Activated CD4-positive, CD25-positive, alpha-beta regulatory T cell (primary cell): ENCODE results near the gene GDF10.

Experiments
- DNase-seq, 4 experiments: peaks; one replicate each; lab custom pipeline; 2025; lab: John Stamatoyannopoulos, UW

Gene GDF10

GRCh38 chr10:47315421-47315820 is 15.4 kb downstream of the GDF10 start:
- DNase-seq, result no peak

GRCh38 chr10:47316131-47316530 is 16.1 kb downstream of the GDF10 start:
- no peak for DNase-seq

GRCh38 chr10:47317251-47317650 is 17.3 kb downstream of the GDF10 start:
- no peak for DNase-seq

DNA sequence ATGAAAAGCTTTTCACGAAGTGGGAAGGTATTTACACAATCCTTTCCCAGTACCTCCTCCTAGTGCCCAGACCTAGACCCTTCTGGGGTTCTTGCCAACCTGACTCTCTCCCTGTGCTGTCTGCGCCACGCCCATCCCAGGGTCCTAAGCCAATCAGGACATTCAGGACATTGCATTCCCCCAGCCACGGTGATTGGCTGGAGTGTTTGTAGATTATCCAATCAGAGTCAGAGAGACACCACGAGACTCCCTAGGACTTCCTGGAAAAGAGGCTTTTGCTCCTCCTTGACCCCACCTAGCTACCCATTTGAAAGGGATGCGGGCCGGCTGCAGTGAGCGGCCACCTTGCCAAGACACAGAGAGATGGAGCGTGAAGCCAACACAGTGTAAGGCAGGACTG is 18.7 kb downstream of the GDF10 start:
- DNase-seq, result no peak

DNA sequence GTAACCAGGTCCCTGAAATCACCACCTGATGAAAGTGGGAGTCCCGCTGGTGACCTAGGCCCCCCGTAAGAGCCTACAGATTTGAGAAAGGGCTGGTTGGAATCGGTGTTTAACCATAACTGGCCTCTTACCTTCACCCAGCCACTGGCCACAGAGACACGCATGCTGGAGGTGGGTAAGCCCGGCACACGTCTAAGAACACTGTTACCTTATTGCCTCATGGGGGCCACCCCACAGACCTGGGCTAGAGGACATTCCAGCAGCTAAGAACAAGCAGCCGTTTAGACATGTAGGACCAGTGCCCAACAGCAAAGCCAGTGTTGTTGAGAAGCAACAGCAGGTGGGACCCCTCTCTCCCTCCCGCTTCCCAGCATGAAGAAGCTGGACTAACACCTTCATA is 19.8 kb downstream of the GDF10 start:
- no peak for DNase-seq

DNA sequence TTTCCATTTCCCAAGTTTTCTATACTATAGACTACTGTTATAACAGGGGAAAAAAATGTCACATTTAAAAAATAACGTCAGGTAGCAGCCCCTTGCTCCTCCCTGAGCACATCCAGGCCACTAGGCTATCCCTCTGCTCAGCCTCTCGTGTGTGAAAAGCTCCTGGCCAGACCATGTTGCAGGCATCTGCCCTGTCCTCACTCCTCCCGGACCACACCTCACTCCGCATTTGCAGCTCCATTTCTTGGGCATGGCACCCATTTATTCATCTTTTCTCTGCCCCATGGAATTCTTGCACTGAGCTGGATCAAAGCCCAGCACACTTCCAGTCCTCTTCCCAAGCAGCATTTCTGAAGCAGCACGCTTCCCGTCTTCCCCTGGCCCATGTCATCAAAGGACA is 20.8 kb downstream of the GDF10 start:
- DNase-seq, result no peak

DNA sequence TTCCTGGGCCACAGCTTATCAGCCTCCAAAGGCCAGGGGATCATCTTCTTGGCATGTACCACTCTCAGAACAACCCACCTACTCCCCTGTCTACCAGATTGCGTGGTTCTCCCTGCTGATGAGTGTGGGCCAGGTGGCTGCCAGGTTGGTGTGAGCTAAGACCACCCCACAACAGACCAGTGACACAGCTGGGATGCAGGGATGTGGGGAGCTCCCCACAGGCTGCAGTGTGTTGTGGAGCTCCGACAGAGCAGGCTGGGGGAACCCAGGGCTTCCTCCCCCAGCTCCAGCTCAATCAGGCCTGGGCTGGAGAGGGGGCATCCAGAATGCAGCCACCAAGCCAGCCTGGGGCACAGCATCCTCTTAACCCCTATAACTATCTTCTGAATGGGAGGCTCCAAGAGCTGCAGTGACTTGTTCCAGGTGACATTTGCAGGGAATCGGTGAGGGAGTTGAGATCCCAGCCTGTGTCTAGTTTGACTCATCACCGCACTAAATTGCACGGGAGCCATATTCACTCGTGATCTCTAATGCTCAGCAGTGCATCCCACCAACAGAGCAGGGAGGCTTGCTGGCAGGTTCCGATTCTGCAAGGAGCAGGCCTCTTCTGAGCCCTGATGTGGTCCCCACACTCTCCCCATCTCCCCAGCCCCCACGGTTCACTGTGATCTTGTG is 21.7 kb downstream of the GDF10 start:
- no peak for DNase-seq

- no peak for DNase-seq
Observed at GRCh38 chr10:47322300-47323061, 22.5 kb downstream of the GDF10 start, which contains the start of gene GDF2. Gene GDF2, plus strand, starts transcription at chr10:47322454. Its CDS starts 215 bp downstream, at chr10:47322669.

DNA sequence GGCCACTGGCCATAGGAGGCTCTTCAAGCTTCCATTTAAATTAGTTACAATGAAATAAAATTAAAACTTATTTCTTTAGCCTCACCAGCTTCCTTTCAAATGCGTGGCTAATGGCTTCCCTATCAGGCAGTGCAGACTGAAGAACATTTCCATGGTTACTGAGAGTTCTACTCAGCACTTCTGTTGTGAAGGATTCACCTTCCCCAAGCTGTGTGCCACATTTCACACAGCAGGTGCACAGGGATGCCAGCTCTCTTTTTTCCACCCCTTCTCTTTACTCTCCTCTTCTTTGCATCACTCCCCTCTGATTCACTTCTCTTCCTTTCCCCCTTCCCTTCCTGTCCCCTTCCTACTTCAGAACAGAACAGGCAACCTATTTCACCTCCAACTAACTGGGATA is 23.1 kb downstream of the GDF10 start:
- DNase-seq, result no peak

- DNase-seq, result no peak
Observed at GRCh38 chr10:47323636-47324296, 23.8 kb downstream of the GDF10 start.

DNA sequence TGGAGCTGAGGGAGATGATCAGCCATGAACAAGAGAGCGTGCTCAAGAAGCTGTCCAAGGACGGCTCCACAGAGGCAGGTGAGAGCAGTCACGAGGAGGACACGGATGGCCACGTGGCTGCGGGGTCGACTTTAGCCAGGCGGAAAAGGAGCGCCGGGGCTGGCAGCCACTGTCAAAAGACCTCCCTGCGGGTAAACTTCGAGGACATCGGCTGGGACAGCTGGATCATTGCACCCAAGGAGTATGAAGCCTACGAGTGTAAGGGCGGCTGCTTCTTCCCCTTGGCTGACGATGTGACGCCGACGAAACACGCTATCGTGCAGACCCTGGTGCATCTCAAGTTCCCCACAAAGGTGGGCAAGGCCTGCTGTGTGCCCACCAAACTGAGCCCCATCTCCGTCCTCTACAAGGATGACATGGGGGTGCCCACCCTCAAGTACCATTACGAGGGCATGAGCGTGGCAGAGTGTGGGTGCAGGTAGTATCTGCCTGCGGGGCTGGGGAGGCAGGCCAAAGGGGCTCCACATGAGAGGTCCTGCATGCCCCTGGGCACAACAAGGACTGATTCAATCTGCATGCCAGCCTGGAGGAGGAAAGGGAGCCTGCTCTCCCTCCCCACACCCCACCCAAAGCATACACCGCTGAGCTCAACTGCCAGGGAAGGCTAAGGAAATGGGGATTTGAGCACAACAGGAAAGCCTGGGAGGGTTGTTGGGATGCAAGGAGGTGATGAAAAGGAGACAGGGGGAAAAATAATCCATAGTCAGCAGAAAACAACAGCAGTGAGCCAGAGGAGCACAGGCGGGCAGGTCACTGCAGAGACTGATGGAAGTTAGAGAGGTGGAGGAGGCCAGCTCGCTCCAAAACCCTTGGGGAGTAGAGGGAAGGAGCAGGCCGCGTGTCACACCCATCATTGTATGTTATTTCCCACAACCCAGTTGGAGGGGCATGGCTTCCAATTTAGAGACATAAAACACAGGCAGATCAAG is 25.6 kb downstream of the GDF10 start:
- no peak for DNase-seq

DNA sequence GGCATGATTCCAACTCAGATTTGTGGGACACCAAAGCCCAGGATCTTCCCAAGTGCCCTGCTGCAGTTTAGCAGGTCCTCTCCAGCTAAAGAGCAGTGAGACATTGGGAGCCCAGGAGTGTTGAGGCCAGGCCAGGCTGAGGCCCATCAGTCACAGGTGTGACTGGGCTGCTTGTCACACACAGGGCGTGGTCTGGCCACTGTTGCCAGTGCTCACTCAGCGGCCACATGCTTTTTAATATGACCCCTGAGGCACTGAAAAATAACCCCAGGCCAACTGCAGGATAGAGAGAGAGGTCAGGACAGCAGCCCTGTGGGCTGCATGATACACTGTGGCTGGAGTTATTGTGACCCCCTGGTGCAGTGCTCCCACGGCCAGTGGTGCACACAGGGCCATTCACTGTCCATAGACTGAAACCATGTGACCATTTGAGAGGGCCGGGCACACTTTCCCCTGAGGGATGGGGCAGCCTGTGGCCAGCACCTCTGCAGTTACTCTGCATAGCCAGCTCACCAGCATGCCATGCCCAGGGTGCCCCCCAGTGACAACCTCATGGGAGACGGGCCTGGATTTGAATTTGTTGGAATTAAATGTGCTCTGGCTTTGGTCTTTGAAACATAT is 26.4 kb downstream of the GDF10 start:
- DNase-seq, result no peak

GRCh38 chr10:47326927-47327330 is 26.9 kb downstream of the GDF10 start:
- DNase-seq, result no peak

- DNase-seq, result no peak
Observed at GRCh38 chr10:47329855-47330254, 29.9 kb downstream of the GDF10 start.

DNA sequence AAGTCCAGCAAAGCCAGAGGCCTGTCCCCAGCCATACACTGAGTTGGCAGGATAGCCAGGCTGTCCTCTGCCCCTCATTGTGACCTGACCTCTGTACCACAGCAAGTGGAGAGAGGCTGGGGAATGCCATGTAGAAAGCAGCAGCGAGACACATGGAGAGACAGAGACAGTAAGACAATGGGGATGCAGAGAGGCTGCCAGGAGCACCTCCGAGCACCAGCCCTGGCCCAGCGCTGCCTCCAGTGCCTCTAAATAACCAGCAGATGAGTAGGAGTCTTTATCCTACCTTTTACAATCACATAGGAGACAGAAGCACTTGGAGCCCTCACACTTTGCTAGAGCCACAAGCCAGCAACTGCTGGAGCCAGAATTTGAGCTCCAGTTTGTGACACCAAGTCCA is 30.4 kb downstream of the GDF10 start:
- DNase-seq, result no peak

- no peak for DNase-seq
Observed at GRCh38 chr10:47330804-47331203, 30.8 kb downstream of the GDF10 start.

DNA sequence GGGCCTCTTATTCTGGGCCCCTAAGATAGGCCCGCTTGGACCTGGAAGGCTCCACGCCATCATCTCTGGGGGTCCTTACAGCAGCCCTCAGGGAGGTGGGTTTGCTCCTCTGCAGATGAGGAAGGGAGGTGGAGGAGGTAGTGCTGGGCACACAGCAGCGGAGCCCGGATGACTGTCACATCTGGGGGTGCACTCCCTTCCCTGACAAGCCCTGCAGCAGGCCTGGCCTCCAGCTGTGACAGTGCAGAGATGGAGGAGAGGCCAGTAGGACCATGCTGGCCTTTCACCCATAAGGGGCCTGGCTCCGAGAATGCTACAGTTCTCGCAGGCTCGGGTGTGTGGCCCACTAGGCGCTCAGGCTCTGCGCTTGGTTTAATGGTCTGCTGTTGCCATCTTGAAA is 31.5 kb downstream of the GDF10 start:
- no peak for DNase-seq

DNA sequence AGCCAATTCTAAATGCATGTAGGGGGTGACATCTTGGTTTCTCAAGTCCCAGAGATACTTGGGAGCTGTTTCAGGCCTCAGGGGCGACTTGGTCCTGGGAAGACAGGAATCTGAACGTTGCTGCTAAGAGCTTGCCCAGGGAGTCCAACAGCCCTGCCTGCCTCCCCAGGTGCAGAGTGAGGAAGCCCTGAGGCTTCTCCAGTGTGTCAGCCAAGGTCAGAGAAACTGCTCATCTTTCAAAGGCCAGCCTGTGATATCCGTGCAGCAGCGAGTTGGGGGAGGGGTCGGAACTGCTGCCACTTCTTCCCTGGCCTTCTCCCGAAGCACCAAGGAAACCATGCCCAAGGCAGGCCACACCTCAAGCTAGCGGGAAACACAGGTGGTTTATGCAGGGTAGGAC is 32.0 kb downstream of the GDF10 start:
- DNase-seq, result no peak

DNA sequence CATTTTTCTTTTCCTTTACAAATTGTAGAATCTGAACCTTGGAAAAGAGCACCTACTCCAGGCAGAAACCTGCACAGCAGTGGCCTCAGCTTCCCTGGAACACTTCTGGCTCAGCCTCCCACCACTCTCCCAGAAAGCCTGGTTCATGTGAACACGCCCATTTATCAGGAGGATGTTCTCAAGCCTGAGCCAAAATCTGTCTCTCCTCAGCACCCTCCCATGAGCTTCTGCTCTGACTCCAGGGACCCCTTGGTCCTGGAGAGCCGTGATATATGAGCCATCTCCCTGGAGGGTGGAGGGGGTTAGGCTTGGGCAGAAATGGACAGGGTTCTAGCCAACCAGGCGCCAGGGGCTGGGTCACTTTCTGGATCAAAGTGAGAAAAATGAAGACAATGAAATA is 32.4 kb downstream of the GDF10 start:
- no peak for DNase-seq

- no peak for DNase-seq
Observed at GRCh38 chr10:47332946-47333345, 32.9 kb downstream of the GDF10 start.

- no peak for DNase-seq
Observed at GRCh38 chr10:47333532-47333931, 33.5 kb downstream of the GDF10 start.
